Fibroblast of lung (primary cell): ENCODE results near the gene AP3S1. TPM values are rescaled to one million over a fixed set of nuclear protein-coding genes. Genes with fewer than 3 reads are reported as not detected.
"Not testable (repeated sequence)": the region's sequence is repeated elsewhere in the genome, so short reads cannot be mapped to it uniquely, and the experiment has no call there.

ENCODE experiments used
- DNase-seq, 2 donors: peaks; one replicate each; pipeline versions ENCODE4 v3.0.0 to v3.0.0-alpha.2; 2010; ENCODE audit warnings: low read depth in 2 of 2
- H2AFZ ChIP-seq: 2 replicates; pipeline ENCODE4 v1.5.1; 2012; ENCODE audit warnings: low read length, control low read depth, inconsistent platforms
- H3K27ac ChIP-seq: 2 replicates; pipeline ENCODE4 v1.5.1; 2011; ENCODE audit warnings: low read length, control low read depth; ENCODE audit not compliant: insufficient read depth
- H3K27me3 ChIP-seq: 2 replicates; pipeline ENCODE4 v1.5.1; 2011; ENCODE audit warnings: mild to moderate bottlenecking, low read length; ENCODE audit not compliant: control insufficient read depth, insufficient read depth
- H3K36me3 ChIP-seq: 2 replicates; pipeline ENCODE4 v1.5.1; 2011; ENCODE audit warnings: low read length; ENCODE audit not compliant: control insufficient read depth, insufficient read depth
- H3K4me1 ChIP-seq: 2 replicates; pipeline ENCODE4 v1.5.1; 2011; ENCODE audit warnings: low read length; ENCODE audit not compliant: control insufficient read depth, insufficient read depth; ENCODE audit errors: extremely low read depth
- H3K4me2 ChIP-seq: 2 replicates; pipeline ENCODE4 v1.5.1; 2011; ENCODE audit warnings: low read length, control low read depth; ENCODE audit not compliant: insufficient read depth; ENCODE audit errors: extremely low read depth
- H3K4me3 ChIP-seq, 4 experiments: fragments of 200-600 bp in 1 of 4; sonication (generic) in 1 of 4; replicated peaks in 1 of 4; 2 replicates each; pipeline ENCODE4 v1.5.1; 2011 to 2016; ENCODE audit warnings: low read length in 4 of 4, low read depth in 3 of 4, mild to moderate bottlenecking in 3 of 4, control low read depth in 2 of 4, inconsistent platforms in 1 of 4, mixed read lengths in 1 of 4; ENCODE audit not compliant: insufficient read depth in 1 of 4; ENCODE audit errors: control extremely low read depth in 1 of 4
- H3K79me2 ChIP-seq: 2 replicates; pipeline ENCODE4 v1.5.1; 2012; ENCODE audit warnings: mild to moderate bottlenecking, low read length, inconsistent platforms; ENCODE audit not compliant: control insufficient read depth, insufficient read depth
- H3K9ac ChIP-seq: 2 replicates; pipeline ENCODE4 v1.5.1; 2011; ENCODE audit warnings: mild to moderate bottlenecking, low read length, control low read depth; ENCODE audit not compliant: insufficient read depth
- H3K9me3 ChIP-seq: 2 replicates; pipeline ENCODE4 v1.5.1; 2012; ENCODE audit warnings: low read depth, low read length; ENCODE audit not compliant: control insufficient read depth, insufficient read depth
- H4K20me1 ChIP-seq: 2 replicates; pipeline ENCODE4 v1.5.1; 2011; ENCODE audit warnings: low read length; ENCODE audit not compliant: control insufficient read depth, insufficient read depth; ENCODE audit errors: extremely low read depth
- EZH2 ChIP-seq: IDR thresholded peaks from 2 replicates; pipeline ENCODE4 v1.5.1; 2012; ENCODE audit warnings: low read length, control low read depth, mild to moderate bottlenecking; ENCODE audit errors: missing control alignments
- polyA plus RNA-seq, 2 donors: library from polyadenylated mRNA; depleted of rRNA in 1 of 2; stranded (reverse) in 1 of 2; unstranded in 1 of 2; fragments of >200 nt; gene quantifications; 2 replicates each; pipeline ENCODE4 v1.2.1, GENCODE V29; 2011 to 2012; ENCODE audit warnings: missing spikeins in 1 of 2
- total RNA-seq: library from RNA; depleted of rRNA; stranded (reverse); fragments of >200 nt; gene quantifications from 2 replicates; pipeline ENCODE4 v1.2.1, GENCODE V29; 2014
- TF ChIP-seq, protein P1 (sequence below), 2 donors: IDR thresholded peaks in 1 of 2; conservative IDR thresholded peaks in 1 of 2; 1 replicate in 1 of 2; 2 replicates in 1 of 2; pipeline ENCODE4 v1.5.1; 2011 to 2012; ENCODE audit warnings: low read length in 2 of 2, control low read depth in 1 of 2, inconsistent platforms in 1 of 2, low read depth in 1 of 2, mild to moderate bottlenecking in 1 of 2

AP3S1 gene
- total and polyA plus RNA-seq, 2 donors (not counting 1 experiment from before 2014, with no cell fraction given), result 86.7 to 165 TPM

DNA sequence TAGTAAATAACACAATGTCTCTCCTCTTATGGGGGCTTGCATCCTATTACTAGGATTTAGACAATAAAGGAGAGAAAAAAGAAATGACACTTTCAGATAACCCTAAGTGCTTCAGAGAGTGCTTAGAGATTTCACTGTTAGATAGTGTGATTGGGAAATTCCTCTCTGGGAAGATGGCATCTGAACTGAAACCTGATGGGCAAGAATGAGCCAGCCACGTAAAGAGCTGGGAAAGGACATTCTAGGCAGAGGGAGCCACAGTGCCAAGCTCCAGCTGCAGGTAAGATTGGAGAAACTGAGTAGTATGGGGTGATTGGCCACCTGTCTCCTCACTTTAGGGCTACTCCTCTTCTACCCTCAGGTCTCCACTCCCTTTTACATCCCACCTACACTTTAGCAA, 39.8 kb upstream of the AP3S1 start:
- no peak overlapping the region for H3K4me2 ChIP-seq
- H3K4me1 ChIP-seq, result no peaks in the 10 kb centered on the region
- DNase-seq, result no peak
- H3K4me3 ChIP-seq, result no peak overlapping the region
- no peaks in the 10 kb centered on the region for H3K79me2 ChIP-seq
- no peaks in the 10 kb centered on the region for H4K20me1 ChIP-seq
- no peaks in the 10 kb centered on the region for H3K9me3 ChIP-seq
- no peak overlapping the region for H3K9ac ChIP-seq
- H2AFZ ChIP-seq, result no peak overlapping the region
- TF ChIP-seq, protein P1, sequence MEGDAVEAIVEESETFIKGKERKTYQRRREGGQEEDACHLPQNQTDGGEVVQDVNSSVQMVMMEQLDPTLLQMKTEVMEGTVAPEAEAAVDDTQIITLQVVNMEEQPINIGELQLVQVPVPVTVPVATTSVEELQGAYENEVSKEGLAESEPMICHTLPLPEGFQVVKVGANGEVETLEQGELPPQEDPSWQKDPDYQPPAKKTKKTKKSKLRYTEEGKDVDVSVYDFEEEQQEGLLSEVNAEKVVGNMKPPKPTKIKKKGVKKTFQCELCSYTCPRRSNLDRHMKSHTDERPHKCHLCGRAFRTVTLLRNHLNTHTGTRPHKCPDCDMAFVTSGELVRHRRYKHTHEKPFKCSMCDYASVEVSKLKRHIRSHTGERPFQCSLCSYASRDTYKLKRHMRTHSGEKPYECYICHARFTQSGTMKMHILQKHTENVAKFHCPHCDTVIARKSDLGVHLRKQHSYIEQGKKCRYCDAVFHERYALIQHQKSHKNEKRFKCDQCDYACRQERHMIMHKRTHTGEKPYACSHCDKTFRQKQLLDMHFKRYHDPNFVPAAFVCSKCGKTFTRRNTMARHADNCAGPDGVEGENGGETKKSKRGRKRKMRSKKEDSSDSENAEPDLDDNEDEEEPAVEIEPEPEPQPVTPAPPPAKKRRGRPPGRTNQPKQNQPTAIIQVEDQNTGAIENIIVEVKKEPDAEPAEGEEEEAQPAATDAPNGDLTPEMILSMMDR (conservative IDR thresholded peaks at IDR 0.05 in 1 of 2, IDR thresholded peaks at IDR 0.05 in 1 of 2; ENCODE audit: low read depth in 1 of 2, low read length in 2 of 2), result no peak
- no peak for TF ChIP-seq EZH2
- H3K36me3 ChIP-seq, result no peaks in the 10 kb centered on the region
- no peaks in the 10 kb centered on the region for H3K27me3 ChIP-seq
- no peak overlapping the region for H3K27ac ChIP-seq

GRCh38 chr5:115806986-115807653, 34.6 kb upstream of the AP3S1 start:
- no peak overlapping the region for H3K4me2 ChIP-seq
- H3K79me2 ChIP-seq, result no peaks in the 10 kb centered on the region
- no peaks in the 10 kb centered on the region for H3K36me3 ChIP-seq
- no peak for DNase-seq
- H3K9me3 ChIP-seq, result no peaks in the 10 kb centered on the region
- H3K9ac ChIP-seq, result no peak overlapping the region
- TF ChIP-seq EZH2, result no peak
- TF ChIP-seq, protein P1 (conservative IDR thresholded peaks at IDR 0.05 in 1 of 2, IDR thresholded peaks at IDR 0.05 in 1 of 2; ENCODE audit: low read depth in 1 of 2, low read length in 2 of 2), result no peak
- H3K4me1 ChIP-seq, result no peaks in the 10 kb centered on the region
- H3K27me3 ChIP-seq, result no peaks in the 10 kb centered on the region
- no peak overlapping the region for H3K4me3 ChIP-seq
- H2AFZ ChIP-seq, result no peak overlapping the region
- H3K27ac ChIP-seq, result no peak overlapping the region
- H4K20me1 ChIP-seq, result no peaks in the 10 kb centered on the region

- no peak for DNase-seq
- H3K4me2 ChIP-seq, result no peak overlapping the region
Observed at GRCh38 chr5:115807654-115808052, 34.1 kb upstream of the AP3S1 start.

DNA sequence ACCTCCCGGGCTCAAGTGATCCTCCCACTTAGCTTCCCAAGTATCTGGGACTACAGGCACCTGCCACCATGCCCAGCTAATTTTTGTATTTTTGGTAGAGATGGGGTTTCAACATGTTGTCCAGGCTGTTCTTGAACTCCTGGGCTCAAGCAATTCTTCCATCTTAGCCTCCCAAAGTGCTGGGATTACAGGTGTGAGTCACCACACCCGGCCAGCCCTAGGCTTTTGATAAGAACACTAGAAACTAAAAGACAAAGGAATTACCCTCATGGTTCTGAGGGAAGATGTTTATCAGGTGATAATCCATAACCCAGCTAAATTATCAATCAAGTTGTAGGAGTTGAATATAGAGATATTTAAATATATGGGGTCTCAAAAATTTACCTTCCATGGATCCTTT, 33.7 kb upstream of the AP3S1 start:
- not testable (repeated sequence) for H3K79me2 ChIP-seq, H3K4me3 ChIP-seq, H3K9me3 ChIP-seq, H3K36me3 ChIP-seq, H4K20me1 ChIP-seq, H3K4me1 ChIP-seq, DNase-seq, H2AFZ ChIP-seq, H3K4me2 ChIP-seq, H3K9ac ChIP-seq, H3K27me3 ChIP-seq, H3K27ac ChIP-seq

More at GRCh38 chr5:115807654-115808052, 34.1 kb upstream of the AP3S1 start:
- TF ChIP-seq, protein P1 (conservative IDR thresholded peaks at IDR 0.05 in 1 of 2, IDR thresholded peaks at IDR 0.05 in 1 of 2; ENCODE audit: low read depth in 1 of 2, low read length in 2 of 2), result no peak
- TF ChIP-seq EZH2, result no peak
- Histone ChIP-seq H4K20me1 (no peaks in the 10 kb centered on the region), H2AFZ (no peak overlapping the region), H3K4me3 (no peak overlapping the region), H3K4me1 (no peaks in the 10 kb centered on the region), H3K9me3 (no peaks in the 10 kb centered on the region), H3K36me3 (no peaks in the 10 kb centered on the region), H3K79me2 (no peaks in the 10 kb centered on the region), H3K27me3 (no peaks in the 10 kb centered on the region), H3K27ac (no peak overlapping the region), H3K9ac (no peak overlapping the region)
